Epithelial cell of esophagus (primary cell): ENCODE results near the gene CDC45.

Experiments used
- DNase-seq: peaks from one replicate; pipeline ENCODE4 v3.0.0; 2010; ENCODE audit warnings: low read depth
- H3K4me3 ChIP-seq: 2 replicates; pipeline ENCODE4 v1.5.1; 2011; ENCODE audit warnings: mild to moderate bottlenecking, low read length, control low read depth
- CTCF ChIP-seq: IDR thresholded peaks from 2 replicates; pipeline ENCODE4 v1.5.1; 2011; ENCODE audit warnings: low read depth, mild to moderate bottlenecking, low read length, control low read depth, inconsistent platforms; ENCODE audit not compliant: insufficient read depth; ENCODE audit errors: missing control alignments

The CDC45 gene

GRCh38 chr22:19549428-19549827, 69.7 kb downstream of the CDC45 start:
- no peak for DNase-seq
- no peak overlapping the region for H3K4me3 ChIP-seq
- no peak for TF ChIP-seq CTCF

- no peak overlapping the region for H3K4me3 ChIP-seq
- no peak for TF ChIP-seq CTCF
- DNase-seq: no peak
These were observed 70.7 kb downstream of the CDC45 start for GRCh38 chr22:19550382-19550781.

GRCh38 chr22:19553201-19553600, 73.5 kb downstream of the CDC45 start:
- DNase-seq: no peak
- H3K4me3 ChIP-seq: no peak overlapping the region
- no peak for TF ChIP-seq CTCF

GRCh38 chr22:19554834-19555404, 75.2 kb downstream of the CDC45 start:
- H3K4me3 ChIP-seq: no peak overlapping the region
- peak; percentile 56 for DNase-seq
- peak; percentile 35 for TF ChIP-seq CTCF

GRCh38 chr22:19555651-19556050, 75.9 kb downstream of the CDC45 start:
- no peak for TF ChIP-seq CTCF
- H3K4me3 ChIP-seq: no peak overlapping the region
- DNase-seq: no peak

- no peak for TF ChIP-seq CTCF
- DNase-seq: no peak
- H3K4me3 ChIP-seq: no peak overlapping the region
These were observed 77.3 kb downstream of the CDC45 start for GRCh38 chr22:19556963-19557545.

- TF ChIP-seq CTCF: peak; percentile 20
- no peak overlapping the region for H3K4me3 ChIP-seq
- DNase-seq: peak; percentile 52
These were observed 79.6 kb downstream of the CDC45 start for GRCh38 chr22:19559324-19559811.
